PC-3 (cell line): ENCODE results near the gene BLOC1S2. TPM values are rescaled to one million over a fixed set of nuclear protein-coding genes. Genes with fewer than 3 reads are reported as not detected.

Source experiments
- total RNA-seq: library from RNA; depleted of rRNA; stranded (reverse); fragments of >200 nt; gene quantifications from 2 replicates; pipeline ENCODE4 v1.2.3, GENCODE V29; 2014; rRNA removed

Gene BLOC1S2
- total RNA-seq, 1 experiment from 2014 or later = 46.4 TPM

Other genes with a start within 250 kb of the BLOC1S2 start
- gene CPN1, start 204.8 kb downstream of the BLOC1S2 start, total RNA-seq = not detected in 2 replicates
- gene ERLIN1, start 100.7 kb downstream of the BLOC1S2 start, total RNA-seq = 13.5 and 15.1 TPM in 2 replicates
- gene CHUK, start 57.1 kb downstream of the BLOC1S2 start, total RNA-seq = 11.8 and 16.2 TPM in 2 replicates
- gene CWF19L1, start 19.0 kb downstream of the BLOC1S2 start, total RNA-seq = 30.4 and 31.4 TPM in 2 replicates
- gene PKD2L1, start 43.5 kb upstream of the BLOC1S2 start, total RNA-seq = not detected in 2 replicates
- 116 and 121 TPM in 2 replicates for gene SCD, start 60.6 kb upstream of the BLOC1S2 start, total RNA-seq
- gene WNT8B, start 176.3 kb upstream of the BLOC1S2 start, total RNA-seq = 0.29 TPM in 1 of 2 replicates, not detected in the other
- 1.5 and 1.6 TPM in 2 replicates for gene SEC31B, start 233.2 kb upstream of the BLOC1S2 start, total RNA-seq
- 365 and 399 TPM in 2 replicates for gene NDUFB8, start 243.2 kb upstream of the BLOC1S2 start, total RNA-seq
- 4.5 TPM in 2 replicates for gene HIF1AN, start 249.3 kb upstream of the BLOC1S2 start, total RNA-seq